Endothelial cell (in vitro differentiated cells): ENCODE results near the gene EXOSC9. TPM values are rescaled to one million over a fixed set of nuclear protein-coding genes. Genes with fewer than 3 reads are reported as not detected.

Experiments
- DNase-seq: peaks from one replicate; pipeline ENCODE4 v3.0.0; 2021; ENCODE audit warnings: low spot score
- H3K27ac Mint-ChIP-seq: one replicate; pipeline ENCODE4 v1.8.0; 2021; ENCODE audit warnings: mixed read lengths, inconsistent platforms; ENCODE audit not compliant: unreplicated experiment
- H3K27me3 Mint-ChIP-seq: one replicate; pipeline ENCODE4 v1.8.0; 2021; ENCODE audit warnings: mild to moderate bottlenecking, moderate library complexity, mixed read lengths, inconsistent platforms; ENCODE audit not compliant: unreplicated experiment
- H3K36me3 Mint-ChIP-seq: one replicate; pipeline ENCODE4 v1.8.0; 2021; ENCODE audit warnings: mild to moderate bottlenecking, low read depth, mixed read lengths, inconsistent platforms; ENCODE audit not compliant: unreplicated experiment
- H3K4me1 Mint-ChIP-seq: one replicate; pipeline ENCODE4 v1.8.0; 2021; ENCODE audit warnings: mild to moderate bottlenecking, mixed read lengths, inconsistent platforms; ENCODE audit not compliant: unreplicated experiment
- H3K4me3 Mint-ChIP-seq: one replicate; pipeline ENCODE4 v1.8.0; 2021; ENCODE audit warnings: mild to moderate bottlenecking, mixed read lengths, inconsistent platforms; ENCODE audit not compliant: unreplicated experiment
- H3K9me3 Mint-ChIP-seq: one replicate; pipeline ENCODE4 v1.8.0; 2021; ENCODE audit warnings: mixed read lengths, inconsistent platforms; ENCODE audit not compliant: unreplicated experiment
- total RNA-seq: library from RNA; stranded (reverse); fragmentation: NEBNext Ultra II Directional; extraction: Animal tissue kit (Norgen Biotek cat#: 25700); gene quantifications from one replicate; pipeline ENCODE4 v1.2.1, GENCODE V29; 2021; ENCODE audit not compliant: unreplicated experiment
- TF ChIP-seq, protein P1 (sequence below): fragments of 200-600 bp; sonication (generic); IDR thresholded peaks from one replicate; pipeline ENCODE4 v1.5.0; 2021; ENCODE audit warnings: antibody characterized with exemption; ENCODE audit not compliant: unreplicated experiment

Gene EXOSC9
- total RNA-seq, 1 donor from 2014 or later, result 29.3 TPM

DNA sequence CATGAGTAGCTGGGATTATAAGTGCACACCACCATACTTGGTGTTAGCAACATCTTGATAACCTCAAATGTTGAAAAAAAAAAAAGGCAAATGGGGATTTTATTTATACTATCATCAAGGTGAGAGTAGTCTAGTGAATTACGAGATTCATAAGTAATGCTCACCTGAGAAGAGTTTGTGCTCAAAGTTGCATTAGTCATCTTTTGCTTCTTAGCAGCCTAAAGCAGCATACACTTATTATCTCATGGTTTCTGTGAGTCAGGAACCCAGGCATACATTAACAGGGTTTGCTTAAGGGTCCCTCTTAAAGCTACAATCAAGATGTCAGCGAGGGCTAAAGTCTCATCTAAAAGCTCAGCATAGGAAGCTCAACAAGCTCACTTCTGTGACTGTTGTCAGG lies 8.2 kb upstream of the EXOSC9 start:
- TF ChIP-seq, protein P1, sequence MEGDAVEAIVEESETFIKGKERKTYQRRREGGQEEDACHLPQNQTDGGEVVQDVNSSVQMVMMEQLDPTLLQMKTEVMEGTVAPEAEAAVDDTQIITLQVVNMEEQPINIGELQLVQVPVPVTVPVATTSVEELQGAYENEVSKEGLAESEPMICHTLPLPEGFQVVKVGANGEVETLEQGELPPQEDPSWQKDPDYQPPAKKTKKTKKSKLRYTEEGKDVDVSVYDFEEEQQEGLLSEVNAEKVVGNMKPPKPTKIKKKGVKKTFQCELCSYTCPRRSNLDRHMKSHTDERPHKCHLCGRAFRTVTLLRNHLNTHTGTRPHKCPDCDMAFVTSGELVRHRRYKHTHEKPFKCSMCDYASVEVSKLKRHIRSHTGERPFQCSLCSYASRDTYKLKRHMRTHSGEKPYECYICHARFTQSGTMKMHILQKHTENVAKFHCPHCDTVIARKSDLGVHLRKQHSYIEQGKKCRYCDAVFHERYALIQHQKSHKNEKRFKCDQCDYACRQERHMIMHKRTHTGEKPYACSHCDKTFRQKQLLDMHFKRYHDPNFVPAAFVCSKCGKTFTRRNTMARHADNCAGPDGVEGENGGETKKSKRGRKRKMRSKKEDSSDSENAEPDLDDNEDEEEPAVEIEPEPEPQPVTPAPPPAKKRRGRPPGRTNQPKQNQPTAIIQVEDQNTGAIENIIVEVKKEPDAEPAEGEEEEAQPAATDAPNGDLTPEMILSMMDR, result no peak
- no peak overlapping the region for H3K27ac Mint-ChIP-seq
- no peaks in the 10 kb centered on the region for H3K36me3 Mint-ChIP-seq
- peaks cover 3% of the 10 kb centered on the region for H3K27me3 Mint-ChIP-seq
- no peak overlapping the region for H3K4me3 Mint-ChIP-seq
- H3K4me1 Mint-ChIP-seq, result peaks cover 6% of the 10 kb centered on the region
- DNase-seq, result no peak
- no peaks in the 10 kb centered on the region for H3K9me3 Mint-ChIP-seq

DNA sequence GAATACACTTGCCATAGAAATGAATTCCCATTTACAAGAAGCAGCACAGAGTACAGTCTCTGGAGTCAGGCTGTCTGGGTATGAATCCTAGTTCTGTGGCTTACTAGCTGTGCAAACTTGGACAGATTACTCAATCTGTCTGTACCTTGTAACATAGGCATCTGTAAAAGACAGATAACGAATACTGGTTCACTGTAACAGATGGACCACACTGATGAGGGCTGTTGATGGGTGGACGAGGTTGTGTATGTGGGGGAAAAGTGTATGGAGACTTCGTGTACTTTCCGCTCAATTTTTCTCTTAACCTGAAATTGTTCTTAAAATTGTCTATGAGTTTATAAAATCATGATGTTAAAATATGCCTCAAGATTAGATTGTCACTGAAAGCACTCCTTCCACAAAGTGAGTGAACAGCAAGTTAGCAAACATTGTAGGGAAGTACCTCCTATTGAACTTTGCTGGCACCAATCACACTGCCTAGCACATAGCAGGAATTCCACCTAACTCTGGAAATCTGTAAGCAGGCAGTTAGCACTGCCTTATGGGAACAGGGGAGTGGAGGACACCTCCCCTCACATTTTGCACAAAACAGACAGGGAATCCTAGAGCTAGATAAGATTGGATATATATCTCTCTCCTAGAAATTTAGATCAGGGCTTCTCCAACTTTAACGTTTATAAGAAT lies 6.5 kb upstream of the EXOSC9 start:
- Mint-ChIP-seq H3K27ac (no peak overlapping the region), H3K36me3 (no peaks in the 10 kb centered on the region), H3K4me1 (no peaks in the 10 kb centered on the region), H3K9me3 (no peaks in the 10 kb centered on the region), H3K27me3 (peaks cover 3% of the 10 kb centered on the region), H3K4me3 (no peak overlapping the region)
- TF ChIP-seq, protein P1, result no peak
- no peak for DNase-seq

DNA sequence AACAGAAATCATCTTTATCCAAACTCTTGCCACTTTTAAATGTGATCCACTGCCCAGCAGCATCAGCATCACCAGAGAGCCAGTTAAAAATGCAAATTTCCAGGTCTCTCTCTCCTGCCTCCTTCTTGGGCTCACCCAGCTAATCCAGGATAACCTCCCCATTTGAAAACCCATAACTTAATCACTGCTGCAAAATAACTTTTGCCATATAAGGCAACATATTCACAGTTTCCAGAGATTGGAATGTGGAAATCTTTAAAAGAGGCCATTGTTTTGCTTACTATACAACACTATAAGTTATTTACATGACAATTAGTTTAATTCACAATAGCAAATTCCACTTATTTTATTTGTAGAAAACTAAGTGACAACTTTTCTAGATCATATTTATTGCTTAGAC lies 4.8 kb upstream of the EXOSC9 start:
- Mint-ChIP-seq H3K27ac (no peak overlapping the region), H3K36me3 (no peaks in the 10 kb centered on the region), H3K27me3 (peaks cover 5% of the 10 kb centered on the region), H3K4me1 (peaks cover 9% of the 10 kb centered on the region), H3K4me3 (no peak overlapping the region), H3K9me3 (no peaks in the 10 kb centered on the region)
- no peak for DNase-seq
- TF ChIP-seq, protein P1, result no peak

DNA sequence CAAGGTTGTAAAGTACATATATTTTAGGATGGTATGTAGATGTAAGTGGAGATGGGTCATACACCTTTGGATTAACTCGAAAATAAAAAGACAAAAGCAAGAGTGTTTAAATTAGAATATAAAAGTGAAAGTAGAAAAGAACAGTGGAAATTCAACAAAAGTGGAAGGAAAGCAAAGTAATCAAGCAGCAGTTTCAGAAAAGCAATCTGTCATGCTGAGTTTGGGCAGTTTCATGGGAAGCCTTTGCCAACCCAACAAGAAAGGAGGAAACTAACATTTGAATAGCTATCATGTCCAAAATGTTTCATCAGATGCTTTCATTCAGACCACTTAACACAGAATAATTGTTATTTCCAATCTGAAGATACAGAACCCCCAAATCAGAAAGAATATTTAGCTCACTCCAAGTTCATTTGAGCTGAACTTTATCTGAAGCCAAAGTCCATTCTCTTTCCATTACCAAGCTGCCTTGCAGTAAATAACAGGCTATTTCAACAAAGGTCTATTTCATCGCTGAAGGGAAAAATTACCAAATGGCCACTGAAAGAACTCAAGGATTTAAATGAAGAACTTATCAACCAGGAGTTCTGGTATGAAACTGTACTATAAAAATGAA lies 1.8 kb upstream of the EXOSC9 start:
- Mint-ChIP-seq H3K4me1 (peaks cover 15% of the 10 kb centered on the region), H3K27me3 (peaks cover 5% of the 10 kb centered on the region), H3K36me3 (no peaks in the 10 kb centered on the region), H3K4me3 (no peak overlapping the region), H3K9me3 (no peaks in the 10 kb centered on the region), H3K27ac (no peak overlapping the region)
- DNase-seq, result no peak
- TF ChIP-seq, protein P1, result no peak

DNA sequence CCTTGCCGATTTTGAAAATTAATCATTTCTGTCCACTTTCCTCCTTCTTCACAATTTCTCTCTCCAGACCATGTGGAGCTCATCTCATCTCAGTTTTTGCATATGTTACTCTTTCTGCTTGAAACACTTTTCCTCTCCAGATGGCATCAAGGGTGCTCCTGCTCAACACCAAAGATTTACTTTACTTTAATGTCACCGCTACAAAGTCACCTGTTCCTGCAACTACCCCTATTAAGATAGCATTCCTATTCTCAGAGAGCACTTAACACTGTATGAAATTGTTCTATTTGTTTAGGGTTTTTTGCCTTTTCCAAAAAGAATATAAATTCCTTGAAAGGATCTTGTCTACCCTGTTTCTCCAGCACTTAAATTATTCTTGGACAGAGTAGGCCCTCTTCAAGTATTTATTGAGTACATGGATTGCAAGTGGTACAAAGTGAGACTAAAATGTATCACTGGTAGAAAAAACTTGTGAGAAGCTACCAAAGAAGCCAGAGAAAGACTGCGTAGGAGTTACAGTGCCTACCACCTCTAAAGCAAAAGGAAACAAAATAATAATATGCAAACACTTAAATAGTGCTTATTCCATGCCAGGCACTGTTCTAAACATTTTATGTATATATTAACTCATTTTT lies 1.1 kb upstream of the EXOSC9 start:
- peaks cover 15% of the 10 kb centered on the region for H3K4me1 Mint-ChIP-seq
- H3K9me3 Mint-ChIP-seq, result no peaks in the 10 kb centered on the region
- no peak overlapping the region for H3K4me3 Mint-ChIP-seq
- no peak overlapping the region for H3K27ac Mint-ChIP-seq
- TF ChIP-seq, protein P1, result no peak
- no peaks in the 10 kb centered on the region for H3K36me3 Mint-ChIP-seq
- H3K27me3 Mint-ChIP-seq, result peaks cover 2% of the 10 kb centered on the region
- DNase-seq, result no peak
